DOHH2 (cell line): Measurements from ENCODE around the gene ENGASE.

Experiments
- H3F3A ChIP-seq: fragments of 200-600 bp; sonication (generic), shearing (Covaris generic); 2 replicates; pipeline ENCODE4 v1.6.0; 2016; ENCODE audit warnings: antibody characterized with exemption, mild to moderate bottlenecking; ENCODE audit not compliant: control insufficient read depth, insufficient read depth
- H3K27ac ChIP-seq: fragments of 200-600 bp; sonication (generic); 2 replicates; pipeline ENCODE4 v1.5.1; 2014; ENCODE audit warnings: low read depth, mild to moderate bottlenecking, low read length, moderate library complexity
- H3K27me3 ChIP-seq: fragments of 200-600 bp; sonication (generic); 2 replicates; pipeline ENCODE4 v1.6.1; 2014; ENCODE audit warnings: mild to moderate bottlenecking, low read length, mixed read lengths; ENCODE audit not compliant: control insufficient read depth
- H3K36me3 ChIP-seq: fragments of 200-600 bp; sonication (generic); 2 replicates; pipeline ENCODE4 v1.6.1; 2014; ENCODE audit warnings: mild to moderate bottlenecking, low read length, moderate library complexity, mixed read lengths; ENCODE audit not compliant: control insufficient read depth
- H3K4me1 ChIP-seq: fragments of 200-600 bp; sonication (generic); 2 replicates; pipeline ENCODE4 v1.6.1; 2014; ENCODE audit warnings: mild to moderate bottlenecking, low read length, mixed read lengths; ENCODE audit not compliant: control insufficient read depth
- H3K4me2 ChIP-seq: fragments of 200-600 bp; sonication (generic); 2 replicates; pipeline ENCODE4 v1.6.0; 2014; ENCODE audit warnings: mild to moderate bottlenecking, low read length, moderate library complexity
- H3K4me3 ChIP-seq: fragments of 200-600 bp; sonication (generic); 2 replicates; pipeline ENCODE4 v1.5.1; 2014; ENCODE audit warnings: mild to moderate bottlenecking, low read length, mixed read lengths
- H3K79me2 ChIP-seq: fragments of 200-600 bp; sonication (generic); 2 replicates; pipeline ENCODE4 v1.6.1; 2014; ENCODE audit warnings: mild to moderate bottlenecking, low read length, mixed read lengths; ENCODE audit not compliant: control insufficient read depth
- H3K9me2 ChIP-seq: fragments of 200-600 bp; sonication (generic); replicated peaks from 2 replicates; pipeline ENCODE4 v1.6.1; 2014; ENCODE audit warnings: mild to moderate bottlenecking, low read length, mixed read lengths; ENCODE audit not compliant: control insufficient read depth
- H3K9me3 ChIP-seq: fragments of 200-600 bp; sonication (generic); 2 replicates; pipeline ENCODE4 v1.6.1; 2014; ENCODE audit warnings: antibody characterized with exemption, low read length, mixed read lengths; ENCODE audit not compliant: control insufficient read depth, insufficient read depth
- H4K20me1 ChIP-seq: fragments of 200-600 bp; sonication (generic); 2 replicates; pipeline ENCODE4 v1.6.0; 2014; ENCODE audit warnings: low read depth, mild to moderate bottlenecking, antibody characterized with exemption, low read length, moderate library complexity; ENCODE audit not compliant: control insufficient read depth, insufficient read depth
- EZH2phosphoT487 ChIP-seq: fragments of 200-600 bp; sonication (generic); IDR thresholded peaks from 2 replicates; pipeline ENCODE4 v1.6.1; 2017; ENCODE audit warnings: borderline replicate concordance, mild to moderate bottlenecking, antibody characterized with exemption, low read length, moderate library complexity, mixed read lengths
- TF ChIP-seq, protein P1 (sequence below): fragments of 200-600 bp; sonication (generic); IDR thresholded peaks from one replicate; pipeline ENCODE4 v1.5.1; 2014; ENCODE audit warnings: antibody characterized with exemption, mild to moderate bottlenecking, low read depth, low read length; ENCODE audit not compliant: poor library complexity, severe bottlenecking

The ENGASE gene

DNA sequence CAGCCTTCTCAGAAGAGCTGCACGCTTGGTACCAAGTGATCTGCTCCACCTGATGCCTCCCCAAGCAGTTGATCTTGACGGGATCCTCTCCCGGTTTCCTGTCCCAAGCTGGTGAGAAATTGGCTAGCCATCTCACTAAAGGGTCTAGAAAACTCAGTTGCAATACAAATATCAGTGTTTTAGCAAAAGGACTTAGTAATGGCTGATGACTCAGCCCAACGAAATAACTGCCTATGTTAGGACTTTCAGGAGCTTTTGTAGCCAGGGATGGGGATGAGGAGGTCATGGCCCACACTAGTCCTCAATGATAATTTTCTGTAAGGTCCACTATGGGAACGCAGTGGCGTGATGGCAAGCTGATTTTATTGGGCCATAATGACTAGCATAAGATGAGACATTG, 23.3 kb upstream of the ENGASE start:
- TF ChIP-seq, protein P1, sequence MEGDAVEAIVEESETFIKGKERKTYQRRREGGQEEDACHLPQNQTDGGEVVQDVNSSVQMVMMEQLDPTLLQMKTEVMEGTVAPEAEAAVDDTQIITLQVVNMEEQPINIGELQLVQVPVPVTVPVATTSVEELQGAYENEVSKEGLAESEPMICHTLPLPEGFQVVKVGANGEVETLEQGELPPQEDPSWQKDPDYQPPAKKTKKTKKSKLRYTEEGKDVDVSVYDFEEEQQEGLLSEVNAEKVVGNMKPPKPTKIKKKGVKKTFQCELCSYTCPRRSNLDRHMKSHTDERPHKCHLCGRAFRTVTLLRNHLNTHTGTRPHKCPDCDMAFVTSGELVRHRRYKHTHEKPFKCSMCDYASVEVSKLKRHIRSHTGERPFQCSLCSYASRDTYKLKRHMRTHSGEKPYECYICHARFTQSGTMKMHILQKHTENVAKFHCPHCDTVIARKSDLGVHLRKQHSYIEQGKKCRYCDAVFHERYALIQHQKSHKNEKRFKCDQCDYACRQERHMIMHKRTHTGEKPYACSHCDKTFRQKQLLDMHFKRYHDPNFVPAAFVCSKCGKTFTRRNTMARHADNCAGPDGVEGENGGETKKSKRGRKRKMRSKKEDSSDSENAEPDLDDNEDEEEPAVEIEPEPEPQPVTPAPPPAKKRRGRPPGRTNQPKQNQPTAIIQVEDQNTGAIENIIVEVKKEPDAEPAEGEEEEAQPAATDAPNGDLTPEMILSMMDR = no peak
- TF ChIP-seq EZH2phosphoT487 = no peak
- no peaks in the 10 kb centered on the region for H3K9me3 ChIP-seq
- H3K79me2 ChIP-seq = no peaks in the 10 kb centered on the region
- no peaks in the 10 kb centered on the region for H3K9me2 ChIP-seq
- H3K4me3 ChIP-seq = no peak overlapping the region
- no peaks in the 10 kb centered on the region for H3K27me3 ChIP-seq
- no peaks in the 10 kb centered on the region for H3F3A ChIP-seq
- H3K27ac ChIP-seq = no peak overlapping the region
- no peaks in the 10 kb centered on the region for H4K20me1 ChIP-seq
- H3K4me1 ChIP-seq = no peaks in the 10 kb centered on the region
- no peak overlapping the region for H3K4me2 ChIP-seq
- no peaks in the 10 kb centered on the region for H3K36me3 ChIP-seq

- Histone ChIP-seq H3K36me3 (no peaks in the 10 kb centered on the region), H3K9me2 (no peaks in the 10 kb centered on the region), H3K4me3 (no peak overlapping the region), H3K79me2 (no peaks in the 10 kb centered on the region), H3K4me1 (no peaks in the 10 kb centered on the region), H3F3A (no peaks in the 10 kb centered on the region), H3K4me2 (no peak overlapping the region), H3K27ac (no peak overlapping the region), H3K27me3 (no peaks in the 10 kb centered on the region), H4K20me1 (no peaks in the 10 kb centered on the region), H3K9me3 (no peaks in the 10 kb centered on the region)
- TF ChIP-seq, protein P1 = no peak
- no peak for TF ChIP-seq EZH2phosphoT487
These were observed 22.5 kb upstream of the ENGASE start for GRCh38 chr17:79052131-79052530.

DNA sequence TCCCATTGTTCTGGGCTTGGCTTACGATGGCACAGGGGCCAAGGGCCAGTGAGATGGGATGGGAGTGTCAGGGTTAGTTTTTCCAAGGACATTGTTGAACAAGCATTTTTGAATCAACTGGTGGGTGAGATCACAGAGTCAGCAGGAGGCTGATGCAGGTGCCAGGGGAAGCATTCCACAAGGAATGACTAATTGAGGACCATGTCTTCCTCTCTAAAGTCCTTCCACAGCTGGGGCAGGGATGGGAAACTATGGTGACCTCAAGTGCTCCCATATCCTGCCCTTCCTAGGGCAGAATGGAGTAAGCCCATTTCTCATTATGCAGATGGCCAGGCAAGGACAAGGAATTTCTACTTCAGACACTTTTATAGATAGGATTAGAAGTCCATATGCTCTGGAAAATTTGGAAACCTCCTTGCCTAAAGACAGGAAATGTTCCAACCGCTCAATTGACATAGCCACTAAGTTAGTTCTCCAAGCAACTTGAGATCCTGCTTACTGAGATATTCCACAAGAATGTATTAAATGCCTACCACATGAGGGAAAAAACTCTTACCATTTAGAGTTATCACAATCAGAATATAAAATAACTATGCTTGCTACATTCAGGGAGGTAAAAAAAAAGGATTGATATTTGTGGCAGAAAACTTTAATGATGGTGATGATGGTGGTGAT, 21.2 kb upstream of the ENGASE start:
- Histone ChIP-seq H3K9me2 (no peaks in the 10 kb centered on the region), H3K27me3 (0 out of 2 replicates have a peak, but pooled peaks cover 2% of the 10 kb centered on the region), H3K9me3 (no peaks in the 10 kb centered on the region), H3K4me3 (no peak overlapping the region), H3K4me2 (no peak overlapping the region), H3F3A (no peaks in the 10 kb centered on the region), H3K79me2 (no peaks in the 10 kb centered on the region), H3K27ac (no peak overlapping the region), H3K4me1 (no peaks in the 10 kb centered on the region), H4K20me1 (no peaks in the 10 kb centered on the region), H3K36me3 (no peaks in the 10 kb centered on the region)
- TF ChIP-seq, protein P1 = no peak
- no peak for TF ChIP-seq EZH2phosphoT487
